ENCODE measurements around the gene SLC16A1. TPM values are rescaled to one million over a fixed set of nuclear protein-coding genes. Genes with fewer than 3 reads are reported as not detected.

The SLC16A1 gene
- total and polyA plus RNA-seq, 2 donors (not counting 3 experiments of a cell fraction or from before 2014, with no cell fraction given) = 148 to 188 TPM

DNA sequence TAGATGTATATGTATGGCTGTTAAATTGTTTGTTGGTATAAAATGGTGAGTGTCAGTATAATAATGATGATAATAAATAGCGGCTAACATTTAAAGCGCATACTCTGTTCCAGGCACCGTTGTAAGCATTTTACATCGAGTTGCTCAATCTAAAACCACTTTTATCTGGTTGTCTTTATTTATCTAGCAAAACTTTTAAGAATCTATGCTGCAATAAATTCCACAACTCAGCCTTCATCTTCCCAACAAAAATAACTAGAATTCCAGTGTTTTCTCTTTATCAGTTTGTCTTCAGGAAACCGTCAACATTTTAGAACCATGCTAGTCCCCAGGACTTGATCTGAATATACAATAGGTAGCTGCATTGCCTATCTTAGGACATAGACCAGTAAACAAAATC, 19.3 kb upstream of the SLC16A1 start:
- H3K4me3 ChIP-seq (replicated peaks in 1 of 3; ENCODE audit: insufficient read depth in 1 of 3, low read depth in 1 of 3, low read length in 3 of 3) = no peak overlapping the region
- no peak overlapping the region for H2AFZ ChIP-seq (ENCODE audit: low read depth, low read length)
- BruUV-seq (replicated peaks) = no TSS peak
- H3K4me2 ChIP-seq (ENCODE audit: insufficient read depth, low read length) = no peak overlapping the region
- H3K4me1 ChIP-seq (ENCODE audit: control insufficient read depth, extremely low read depth, insufficient read depth, low read length) = no peaks in the 10 kb centered on the region
- H3K79me2 ChIP-seq (ENCODE audit: control insufficient read depth, insufficient read depth, low read length) = no peaks in the 10 kb centered on the region
- H4K20me1 ChIP-seq (replicated peaks; ENCODE audit: control insufficient read depth, extremely low read depth, insufficient read depth, low read length) = no peaks in the 10 kb centered on the region
- H3K9me1 ChIP-seq (replicated peaks; ENCODE audit: control insufficient read depth, extremely low read depth, insufficient read depth, low read length) = no peaks in the 10 kb centered on the region
- DNase-seq (ENCODE audit: low read depth, low spot score) (no peak), FAIRE-seq (no peak)
- H3K9me3 ChIP-seq (replicated peaks; ENCODE audit: control insufficient read depth, insufficient read depth, low read length) = no peaks in the 10 kb centered on the region
- TF ChIP-seq EZH2 (IDR thresholded peaks at IDR 0.05; ENCODE audit: borderline replicate concordance, low read depth, low read length, severe bottlenecking) (no peak), POLR2A (IDR thresholded peaks at IDR 0.05; ENCODE audit: low read depth, low read length) (no peak), POLR2AphosphoS5 (IDR thresholded peaks at IDR 0.05; ENCODE audit: insufficient read depth, low read depth, low read length) (no peak), FOS (IDR thresholded peaks at IDR 0.05; ENCODE audit: borderline replicate concordance, insufficient read depth, low read length) (no peak), JUN (IDR thresholded peaks at IDR 0.05; ENCODE audit: borderline replicate concordance, insufficient read depth, insufficient read length, low read depth) (no peak), GATA2 (IDR thresholded peaks at IDR 0.05; ENCODE audit: insufficient read depth, insufficient read length, low read depth, low read length) (no peak), MYC (IDR thresholded peaks at IDR 0.05; ENCODE audit: low read depth, low read length) (no peak)
- TF ChIP-seq, protein P1, sequence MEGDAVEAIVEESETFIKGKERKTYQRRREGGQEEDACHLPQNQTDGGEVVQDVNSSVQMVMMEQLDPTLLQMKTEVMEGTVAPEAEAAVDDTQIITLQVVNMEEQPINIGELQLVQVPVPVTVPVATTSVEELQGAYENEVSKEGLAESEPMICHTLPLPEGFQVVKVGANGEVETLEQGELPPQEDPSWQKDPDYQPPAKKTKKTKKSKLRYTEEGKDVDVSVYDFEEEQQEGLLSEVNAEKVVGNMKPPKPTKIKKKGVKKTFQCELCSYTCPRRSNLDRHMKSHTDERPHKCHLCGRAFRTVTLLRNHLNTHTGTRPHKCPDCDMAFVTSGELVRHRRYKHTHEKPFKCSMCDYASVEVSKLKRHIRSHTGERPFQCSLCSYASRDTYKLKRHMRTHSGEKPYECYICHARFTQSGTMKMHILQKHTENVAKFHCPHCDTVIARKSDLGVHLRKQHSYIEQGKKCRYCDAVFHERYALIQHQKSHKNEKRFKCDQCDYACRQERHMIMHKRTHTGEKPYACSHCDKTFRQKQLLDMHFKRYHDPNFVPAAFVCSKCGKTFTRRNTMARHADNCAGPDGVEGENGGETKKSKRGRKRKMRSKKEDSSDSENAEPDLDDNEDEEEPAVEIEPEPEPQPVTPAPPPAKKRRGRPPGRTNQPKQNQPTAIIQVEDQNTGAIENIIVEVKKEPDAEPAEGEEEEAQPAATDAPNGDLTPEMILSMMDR (IDR thresholded peaks at IDR 0.05; ENCODE audit: extremely low read depth in 1 of 2, insufficient read depth in 1 of 2, low read depth in 1 of 2, low read length in 2 of 2) = no peak
- TF ChIP-seq, protein P2, sequence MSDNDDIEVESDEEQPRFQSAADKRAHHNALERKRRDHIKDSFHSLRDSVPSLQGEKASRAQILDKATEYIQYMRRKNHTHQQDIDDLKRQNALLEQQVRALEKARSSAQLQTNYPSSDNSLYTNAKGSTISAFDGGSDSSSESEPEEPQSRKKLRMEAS (IDR thresholded peaks at IDR 0.05; ENCODE audit: insufficient read depth, insufficient read length) = no peak
- no peaks in the 10 kb centered on the region for H3K27me3 ChIP-seq (ENCODE audit: control insufficient read depth in 2 of 2, insufficient read depth in 2 of 2, low read length in 2 of 2)
- H3K9ac ChIP-seq (replicated peaks; ENCODE audit: extremely low read depth, insufficient read depth, low read length) = no peak overlapping the region
- no peaks in the 10 kb centered on the region for H3K36me3 ChIP-seq (ENCODE audit: control insufficient read depth in 2 of 2, extremely low read depth in 1 of 2, insufficient read depth in 2 of 2, low read length in 2 of 2)
- ChIA-PET POLR2A (no interaction called here), CTCF (interaction anchor here (1.0 kb wide), 1 partner anchor 19 kb away, joined by 3 read pairs; no protein-coding TSS in a partner anchor)
- dilution Hi-C loops (cut with MboI; ENCODE audit: extremely low pct_ligation_motif_present, low sequenced_read_pairs) (no loop called here), intact Hi-C loops (cut with micrococcal nuclease) (no loop called here)
- H3K27ac ChIP-seq (ENCODE audit: insufficient read depth, low read depth, low read length) = no peak overlapping the region

Measured in endothelial cell of umbilical vein (primary cell).